NT2/D1 (cell line): Measurements from ENCODE around the gene MYO1D.

ENCODE experiments used
- SUZ12 ChIP-seq: IDR thresholded peaks from 2 replicates; pipeline ENCODE4 v1.6.1; 2011; ENCODE audit not compliant: insufficient read length, insufficient read depth; ENCODE audit errors: extremely low read depth
- YY1 ChIP-seq: IDR thresholded peaks from 2 replicates; pipeline ENCODE4 v1.6.1; 2011; ENCODE audit not compliant: insufficient read length, insufficient read depth
- ZNF274 ChIP-seq: IDR thresholded peaks from 2 replicates; pipeline ENCODE4 v1.6.1; 2011; ENCODE audit warnings: mild to moderate bottlenecking, low read depth, low read length

DNA sequence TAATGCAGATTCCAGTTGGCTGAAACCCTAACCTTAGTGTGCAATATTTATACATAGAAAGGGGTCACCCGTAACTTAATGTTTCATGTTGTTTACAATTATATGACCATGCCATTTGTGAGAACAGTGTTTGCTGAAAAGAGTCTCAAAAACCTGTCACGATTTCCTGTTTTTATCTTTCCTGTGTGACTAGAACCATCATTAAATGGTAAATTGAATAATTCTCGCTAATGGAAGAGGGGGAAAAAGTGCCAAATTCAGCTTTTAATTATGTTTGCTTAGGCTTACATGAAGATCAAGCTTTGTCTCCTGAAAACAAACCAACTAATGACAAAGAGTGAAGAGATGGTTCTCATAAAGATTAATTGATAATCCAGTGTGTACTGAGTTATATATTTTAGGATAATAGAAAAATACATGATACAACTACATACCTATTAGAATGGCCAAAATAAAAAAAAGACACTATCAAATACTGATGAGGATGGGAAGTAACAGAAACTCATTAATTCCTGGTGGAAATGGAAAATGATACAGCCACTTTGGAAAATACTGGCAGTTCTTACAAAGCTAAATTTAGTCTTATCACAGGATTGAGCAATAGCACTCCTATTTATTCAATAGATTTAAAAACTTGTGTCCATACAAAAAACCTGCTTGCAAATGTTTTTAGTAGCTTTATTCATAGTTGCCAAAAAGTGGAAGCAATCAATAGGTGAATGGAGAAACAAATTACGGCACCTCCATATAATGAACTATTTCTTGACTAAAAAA lies 248.5 kb downstream of the MYO1D start:
- TF ChIP-seq ZNF274 (no peak), SUZ12 (no peak), YY1 (no peak)
